Measurements from ENCODE around the gene PTTG1IP.
A peak's percentile ranks its signal among the peaks of the same experiment; 100 is the strongest.

Gene PTTG1IP

DNA sequence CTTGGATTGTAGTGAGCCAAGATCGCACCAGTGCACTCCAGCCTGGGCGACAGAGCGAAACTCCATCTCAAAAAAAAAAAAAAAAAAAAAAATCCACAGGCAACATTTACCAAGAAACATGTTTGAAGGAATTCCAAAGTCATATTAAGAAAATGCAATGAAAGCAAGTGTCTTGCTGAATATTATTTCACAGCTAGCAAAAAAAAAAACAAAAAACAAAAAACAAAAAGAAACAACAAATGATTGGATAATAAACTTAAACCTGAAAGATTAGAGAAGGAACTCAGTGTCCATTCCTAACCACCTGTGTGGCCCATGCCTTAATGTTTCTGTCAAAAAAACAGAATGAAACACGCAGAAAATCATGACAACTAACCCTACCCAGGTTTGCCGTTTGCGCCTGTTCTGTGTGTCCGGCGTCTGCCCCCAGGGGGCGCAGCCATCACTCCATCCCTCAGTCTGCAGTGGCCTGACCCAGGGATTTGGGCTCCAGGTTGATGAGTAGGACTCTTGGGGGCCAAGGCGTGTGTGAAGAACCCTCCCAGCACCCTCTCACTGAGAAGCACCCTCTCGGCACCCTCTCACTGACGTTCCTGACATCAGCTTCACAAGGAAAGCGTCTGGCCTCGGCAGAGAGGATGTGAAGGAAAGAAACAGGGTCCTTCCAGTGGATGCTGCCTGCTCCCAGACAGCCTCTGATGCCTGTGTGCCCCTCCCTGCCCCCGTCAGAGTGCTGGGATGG, 19.2 kb upstream of the PTTG1IP start:
- Mint-ChIP-seq H3K4me1 (peaks cover 15% of the 10 kb centered on the region), H3K9me3 (no peaks in the 10 kb centered on the region), H3K27ac (no peak overlapping the region), H3K27me3 (no peaks in the 10 kb centered on the region), H3K4me3 (no peak overlapping the region)
- DNase-seq = peak; percentile 72 to 74
- peak; percentile 75 for ATAC-seq

DNA sequence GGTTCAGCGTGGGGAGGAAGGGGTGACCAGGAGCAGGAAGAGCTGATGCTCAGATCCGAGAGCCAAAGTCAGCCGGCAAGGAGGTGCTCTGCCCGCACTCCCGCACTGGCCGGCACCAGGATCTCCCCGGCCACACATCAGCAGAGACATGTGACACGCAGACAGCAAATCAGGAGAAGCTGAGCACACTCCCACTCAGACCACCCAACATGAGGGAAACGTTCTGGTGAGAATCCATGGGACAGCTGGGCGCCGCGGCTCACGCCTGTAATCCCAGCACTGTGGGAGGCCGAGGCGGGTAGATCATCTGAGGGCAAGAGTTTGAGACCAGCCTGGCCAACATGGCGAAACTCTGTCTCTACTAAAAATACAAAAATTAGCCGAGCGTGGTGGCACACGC, 18.6 kb upstream of the PTTG1IP start:
- no peaks in the 10 kb centered on the region for H3K27me3 Mint-ChIP-seq
- H3K27ac Mint-ChIP-seq = peak overlapping the region; percentile 14 to 59
- no peak for DNase-seq
- ATAC-seq = no peak
- no peaks in the 10 kb centered on the region for H3K9me3 Mint-ChIP-seq
- H3K4me1 Mint-ChIP-seq = peaks cover 20% of the 10 kb centered on the region
- H3K4me3 Mint-ChIP-seq = no peak overlapping the region

DNA sequence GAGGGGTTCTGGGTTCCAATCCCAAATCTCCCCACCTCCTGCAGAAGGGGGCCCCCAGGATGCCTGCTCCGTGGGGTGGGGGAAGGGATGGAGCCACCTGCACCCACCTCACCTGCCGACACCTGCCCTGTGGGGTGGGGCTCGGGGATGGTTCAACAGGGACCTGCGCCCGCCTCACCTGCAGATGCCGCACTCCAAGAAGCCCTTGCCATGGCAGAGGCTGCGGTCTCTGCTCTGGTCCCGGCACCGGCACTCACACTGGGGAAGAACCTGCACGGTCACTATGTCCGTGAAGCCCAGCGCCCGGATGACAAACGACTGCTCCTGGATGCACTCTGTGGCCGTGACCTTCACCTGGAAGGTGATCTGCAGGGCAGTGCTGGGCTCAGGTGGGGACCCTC, 18.1 kb upstream of the PTTG1IP start:
- H3K27ac Mint-ChIP-seq = peak overlapping the region in 1 of 2 donors; percentile 34
- no peaks in the 10 kb centered on the region for H3K27me3 Mint-ChIP-seq
- ATAC-seq = no peak
- no peak for DNase-seq
- peaks cover 22% of the 10 kb centered on the region for H3K4me1 Mint-ChIP-seq
- no peaks in the 10 kb centered on the region for H3K9me3 Mint-ChIP-seq
- no peak overlapping the region for H3K4me3 Mint-ChIP-seq

DNA sequence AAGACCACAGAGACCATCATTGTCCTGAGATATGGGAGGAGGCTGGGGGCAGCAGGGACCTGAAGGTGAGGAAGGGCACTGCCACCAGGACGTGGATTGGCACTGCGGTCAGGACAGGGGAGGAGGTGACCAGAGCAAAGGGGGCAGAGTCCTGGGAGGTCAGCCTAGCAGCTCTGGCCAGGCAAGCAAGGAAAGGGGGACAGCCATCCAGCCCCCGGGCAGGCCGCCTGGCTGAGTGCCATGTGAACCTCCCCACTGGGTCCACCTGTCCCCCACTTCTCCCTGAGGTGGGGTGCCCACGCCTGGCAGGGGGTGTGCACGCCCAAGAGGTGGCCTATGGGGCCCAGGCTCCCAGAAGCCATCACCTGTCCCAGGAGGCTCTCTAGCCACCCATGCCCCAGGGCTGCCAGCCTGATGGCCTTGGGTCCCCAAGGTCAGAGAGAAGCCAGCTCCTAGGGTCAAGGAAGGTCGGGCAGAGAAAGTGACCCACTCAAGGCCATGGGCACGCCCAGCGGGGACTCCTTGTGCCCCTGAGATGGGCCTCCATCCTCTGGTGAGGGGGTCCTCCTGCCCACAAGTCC, 17.6 kb upstream of the PTTG1IP start:
- peaks cover 28% of the 10 kb centered on the region for H3K4me1 Mint-ChIP-seq
- no peaks in the 10 kb centered on the region for H3K9me3 Mint-ChIP-seq
- no peak overlapping the region for H3K4me3 Mint-ChIP-seq
- H3K27me3 Mint-ChIP-seq = no peaks in the 10 kb centered on the region
- ATAC-seq (no peak), DNase-seq (no peak)
- peak overlapping the region; percentile 69 to 86 for H3K27ac Mint-ChIP-seq

DNA sequence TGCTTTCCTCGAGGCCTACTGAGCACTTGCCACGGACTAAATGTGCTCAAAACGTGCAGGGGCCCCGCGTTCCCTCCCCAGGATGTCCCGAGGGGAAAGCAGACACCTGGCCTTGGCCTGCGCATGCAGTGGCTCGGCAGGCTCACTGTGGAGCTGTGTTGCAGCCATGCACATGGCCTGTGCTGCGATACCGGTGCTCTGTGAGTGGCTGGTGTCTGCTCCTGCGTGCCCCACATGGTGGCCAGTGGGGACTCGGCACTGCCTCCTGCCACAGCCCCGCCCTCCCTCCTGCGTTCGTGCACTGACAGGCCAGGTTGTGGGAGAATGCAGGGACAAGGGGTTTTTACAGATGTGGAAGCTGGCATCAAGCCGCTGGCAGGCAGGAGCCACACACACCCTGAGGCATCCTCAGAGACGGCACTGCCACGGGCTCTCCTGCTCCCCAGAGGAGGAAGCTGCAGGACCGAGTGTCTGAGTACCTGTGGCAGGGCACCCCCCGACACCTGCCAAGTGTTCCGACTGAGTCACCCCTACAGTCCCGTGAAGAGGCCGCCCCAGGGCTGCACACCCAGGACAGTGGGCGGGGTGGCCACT, 16.9 kb upstream of the PTTG1IP start:
- DNase-seq (no peak), ATAC-seq (no peak)
- no peaks in the 10 kb centered on the region for H3K27me3 Mint-ChIP-seq
- H3K27ac Mint-ChIP-seq = peak overlapping the region in 1 of 2 donors; percentile 67
- peaks cover 29% of the 10 kb centered on the region for H3K4me1 Mint-ChIP-seq
- H3K4me3 Mint-ChIP-seq = no peak overlapping the region
- H3K9me3 Mint-ChIP-seq = no peaks in the 10 kb centered on the region

DNA sequence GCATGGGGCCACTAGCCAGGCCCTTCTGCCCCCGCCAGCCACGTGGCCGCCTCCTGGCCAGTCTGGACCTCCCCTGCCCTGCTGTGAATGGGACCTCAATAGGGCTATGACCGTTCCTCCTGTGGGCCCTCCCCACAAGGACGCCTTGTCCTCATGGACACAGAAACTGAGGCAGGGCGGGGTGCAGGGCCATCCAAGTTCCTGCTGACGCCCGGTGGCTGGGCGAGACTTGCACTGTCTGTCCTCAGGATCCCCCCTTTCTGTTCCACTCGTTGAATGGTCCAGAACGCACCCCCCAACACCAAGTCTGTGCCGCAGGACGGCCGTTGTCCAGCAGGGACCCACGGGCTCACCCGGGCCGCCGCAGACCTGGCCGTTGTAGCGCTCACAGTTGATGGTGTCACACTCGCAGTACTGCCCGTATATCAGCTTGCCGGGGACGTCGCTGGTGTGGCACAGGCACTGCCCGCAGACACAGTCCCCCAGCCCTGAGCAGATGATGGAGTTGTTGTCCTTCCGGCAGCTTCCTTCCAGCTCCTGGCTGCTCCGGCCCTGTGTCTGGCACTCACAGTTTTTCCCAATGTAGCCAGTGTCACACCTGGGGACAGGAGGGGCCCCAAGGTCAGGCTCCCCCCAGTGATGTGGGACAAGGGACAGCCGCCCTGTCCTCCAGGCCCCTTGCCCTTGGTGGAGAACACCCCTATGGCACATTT, 16.3 kb upstream of the PTTG1IP start:
- Mint-ChIP-seq H3K27ac (peak overlapping the region in 1 of 2 donors; percentile 67), H3K4me3 (no peak overlapping the region)
- DNase-seq = no peak

DNA sequence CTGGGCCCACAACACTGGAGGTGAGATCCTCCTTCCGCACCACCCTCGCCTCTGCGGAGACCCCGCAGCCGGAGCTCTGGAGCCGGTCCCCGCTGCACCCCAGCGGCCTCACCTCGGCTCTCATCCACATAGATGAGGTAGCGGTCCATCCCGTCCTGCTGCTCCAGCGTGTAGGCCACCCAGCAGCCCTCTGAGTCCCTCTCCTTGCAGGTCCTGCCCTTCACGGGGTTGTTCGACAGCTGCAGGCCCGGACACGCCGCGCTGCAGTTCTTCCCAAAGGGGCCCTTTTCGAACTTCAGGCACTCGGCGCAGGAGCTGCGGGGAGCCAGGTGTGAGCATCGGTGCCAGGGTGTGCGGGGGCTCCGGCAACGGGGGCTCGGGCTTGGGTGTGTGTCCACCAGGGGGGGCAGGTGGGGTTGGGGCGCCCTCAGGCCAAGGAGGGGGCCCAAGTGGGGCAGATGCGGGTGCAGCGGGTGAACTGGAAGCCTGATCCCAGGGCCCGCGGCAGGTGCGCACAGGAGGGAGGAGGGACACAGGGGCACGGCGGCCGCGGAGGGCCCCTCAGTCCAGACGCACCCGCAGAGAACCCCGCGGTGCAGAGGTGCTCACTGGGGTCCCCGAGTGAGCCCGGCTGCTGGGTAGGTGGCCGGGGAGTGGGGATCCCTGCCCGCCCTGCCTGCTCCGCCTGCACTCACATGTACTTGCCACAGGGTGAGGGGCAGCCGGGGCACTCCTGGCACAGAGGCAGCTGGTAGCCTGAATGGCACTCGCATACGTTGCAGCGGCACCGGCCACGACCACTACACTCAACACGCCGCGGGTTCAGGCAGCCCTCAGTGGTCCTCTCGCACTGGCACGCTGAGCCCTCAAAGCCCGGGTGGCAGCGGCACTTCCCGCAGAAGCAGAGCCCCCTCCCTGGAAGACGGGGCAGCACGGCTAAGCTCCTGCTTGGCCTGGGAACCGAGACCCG, 15.4 kb upstream of the PTTG1IP start:
- H3K27ac Mint-ChIP-seq = no peak overlapping the region
- peaks cover 29% of the 10 kb centered on the region for H3K4me1 Mint-ChIP-seq
- H3K9me3 Mint-ChIP-seq = no peaks in the 10 kb centered on the region
- ATAC-seq (peak; percentile 39), DNase-seq (no peak)
- H3K27me3 Mint-ChIP-seq = no peaks in the 10 kb centered on the region
- H3K4me3 Mint-ChIP-seq = no peak overlapping the region

More for the DNA sequence above, 16.3 kb upstream of the PTTG1IP start:
- peaks cover 29% of the 10 kb centered on the region for H3K4me1 Mint-ChIP-seq
- no peaks in the 10 kb centered on the region for H3K27me3 Mint-ChIP-seq
- H3K9me3 Mint-ChIP-seq = no peaks in the 10 kb centered on the region
- ATAC-seq = no peak

DNA sequence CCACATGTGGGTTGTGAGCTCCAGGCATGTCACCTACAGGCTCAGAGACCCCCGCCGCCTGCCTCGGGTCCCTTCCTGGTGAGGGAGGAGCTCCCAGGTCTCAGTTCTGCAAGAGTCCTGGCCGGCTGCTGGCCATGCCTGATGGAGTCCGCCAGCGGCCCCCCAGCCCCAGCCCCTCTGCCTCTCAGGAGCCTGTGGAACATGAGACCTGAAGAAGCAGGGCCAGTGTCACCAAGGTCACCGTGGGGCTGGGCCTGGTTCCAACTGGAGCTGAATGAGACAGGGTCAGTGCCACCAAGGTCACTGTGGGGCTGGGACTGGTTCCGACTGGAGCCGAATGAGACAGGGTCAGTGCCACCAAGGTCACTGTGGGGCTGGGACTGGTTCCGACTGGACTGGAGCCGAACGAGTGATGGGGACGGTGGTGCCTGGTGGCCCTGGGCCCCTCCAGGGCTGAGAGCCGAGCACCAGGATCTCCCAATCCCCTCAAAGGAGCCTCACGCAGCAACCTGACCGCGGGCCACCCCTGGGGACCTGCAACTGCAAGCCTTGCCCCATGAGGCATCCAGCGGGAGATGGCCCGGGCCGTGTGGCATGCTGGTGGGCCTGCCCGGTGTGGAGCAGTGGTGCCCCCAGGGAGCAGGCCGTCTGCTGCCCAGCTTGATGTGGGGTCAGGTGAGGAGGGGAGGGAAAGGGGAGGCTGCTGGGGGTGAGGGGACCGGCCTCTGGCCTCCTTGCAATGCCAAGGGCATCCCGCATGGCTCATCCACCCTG, 14.5 kb upstream of the PTTG1IP start:
- no peaks in the 10 kb centered on the region for H3K9me3 Mint-ChIP-seq
- peak overlapping the region in 1 of 2 donors; percentile 82 for H3K27ac Mint-ChIP-seq
- H3K4me3 Mint-ChIP-seq = no peak overlapping the region
- no peak for DNase-seq
- no peak for ATAC-seq
- H3K4me1 Mint-ChIP-seq = peaks cover 28% of the 10 kb centered on the region
- no peaks in the 10 kb centered on the region for H3K27me3 Mint-ChIP-seq

DNA sequence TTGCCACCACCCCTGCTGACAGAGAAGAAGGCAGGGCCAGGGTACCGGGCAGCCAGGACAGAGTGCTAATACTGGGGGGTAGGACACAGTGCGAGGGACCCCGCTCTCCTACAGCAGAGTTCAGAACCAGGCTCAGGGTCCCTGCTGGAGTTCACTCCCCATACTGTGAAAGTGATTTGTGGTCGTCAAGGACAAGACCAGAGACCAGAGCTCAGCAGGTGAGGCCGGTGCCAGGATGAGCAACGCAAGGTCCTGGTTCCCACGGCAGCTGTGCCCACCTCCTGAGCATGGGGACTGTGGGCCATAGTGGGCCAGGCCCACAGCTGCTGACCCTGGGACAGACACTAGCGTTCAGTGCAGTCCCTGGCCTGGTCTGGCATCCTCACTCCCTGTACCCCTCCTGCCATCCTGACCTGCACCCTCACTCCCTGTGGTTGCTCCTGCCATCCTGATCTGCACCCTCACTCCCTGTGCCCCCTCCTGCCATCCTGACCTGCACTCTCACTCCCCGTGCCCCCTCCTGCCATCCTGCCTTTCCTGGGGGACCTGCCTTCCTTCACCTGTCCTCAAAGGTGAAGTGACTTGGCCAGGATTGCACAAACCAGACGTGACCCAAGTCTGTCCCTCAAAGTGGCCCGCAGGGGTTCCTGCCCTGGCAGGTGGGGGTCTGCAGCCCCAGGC, 13.8 kb upstream of the PTTG1IP start:
- ATAC-seq (no peak), DNase-seq (no peak)
- no peaks in the 10 kb centered on the region for H3K27me3 Mint-ChIP-seq
- no peak overlapping the region for H3K4me3 Mint-ChIP-seq
- H3K9me3 Mint-ChIP-seq = no peaks in the 10 kb centered on the region
- H3K27ac Mint-ChIP-seq = peak overlapping the region in 1 of 2 donors; percentile 86
- peaks cover 26% of the 10 kb centered on the region for H3K4me1 Mint-ChIP-seq

DNA sequence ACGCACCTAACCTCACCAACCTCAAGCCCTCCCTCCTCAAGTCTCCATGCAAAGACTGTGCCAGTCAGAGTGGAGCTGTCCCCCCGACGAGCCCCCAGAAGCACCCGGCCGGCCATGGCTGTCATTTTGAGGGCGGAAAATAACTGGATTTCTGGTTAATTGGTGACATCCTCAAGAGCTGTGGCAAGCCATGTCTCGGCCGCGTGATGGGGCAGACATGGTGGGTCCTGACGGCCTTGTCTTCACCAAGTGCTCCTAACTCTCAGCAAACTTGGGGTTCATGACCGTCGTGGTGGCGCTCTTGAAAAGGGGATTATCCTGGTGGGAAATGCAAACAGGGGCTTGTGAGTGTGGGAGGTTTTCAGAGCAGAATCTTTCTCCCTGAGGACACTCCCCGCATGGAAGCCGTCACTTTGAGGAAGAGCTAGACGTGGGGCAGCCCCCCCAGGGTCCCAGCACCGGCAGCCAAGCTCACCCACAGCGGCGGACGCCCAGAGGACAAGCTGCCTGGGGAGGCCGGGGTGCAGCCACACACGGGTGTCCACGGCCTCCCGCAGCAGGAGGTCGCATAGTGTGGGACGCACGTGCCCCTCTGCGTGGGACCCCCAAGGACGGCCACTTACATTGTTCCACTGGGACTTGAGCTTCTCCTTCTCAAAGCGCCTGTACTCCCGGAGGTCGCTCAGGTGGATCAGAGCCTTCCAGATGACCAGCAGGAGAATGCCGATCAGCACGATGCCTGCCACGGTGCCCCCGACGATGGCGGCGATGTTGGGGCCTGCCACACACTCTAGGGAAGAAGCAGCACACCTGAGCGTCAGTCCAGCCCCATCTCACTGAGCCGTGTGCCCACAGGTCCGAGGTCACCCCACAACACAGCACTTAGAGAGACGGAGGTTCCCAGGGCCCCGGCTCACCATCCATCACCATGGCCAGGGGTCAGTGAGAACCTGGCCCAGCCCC, 12.9 kb upstream of the PTTG1IP start:
- Mint-ChIP-seq H3K9me3 (no peaks in the 10 kb centered on the region), H3K27me3 (no peaks in the 10 kb centered on the region), H3K27ac (peak overlapping the region in 1 of 2 donors; percentile 86), H3K4me1 (peaks cover 31% of the 10 kb centered on the region), H3K4me3 (no peak overlapping the region)
- DNase-seq (no peak), ATAC-seq (no peak)

DNA sequence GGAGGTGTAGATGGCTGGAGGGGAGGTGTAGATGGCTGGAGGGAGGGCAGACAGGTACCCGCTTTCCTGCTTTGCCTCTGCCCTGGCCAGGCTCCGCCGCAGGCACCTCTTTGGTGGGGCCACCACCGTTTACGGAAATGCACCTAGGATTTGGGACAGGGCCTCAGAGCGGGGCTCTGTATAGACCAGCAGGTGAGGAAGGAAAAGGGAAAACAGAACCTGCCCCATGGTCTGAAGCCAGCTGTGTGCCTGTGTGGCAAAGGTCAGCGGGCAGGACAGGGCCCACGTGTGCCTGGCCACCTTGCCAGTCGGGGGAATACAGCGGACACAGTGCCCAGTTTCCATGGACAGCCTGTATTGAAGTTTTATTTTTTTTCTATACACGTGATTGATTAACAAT, 12.1 kb upstream of the PTTG1IP start:
- Mint-ChIP-seq H3K4me1 (peaks cover 38% of the 10 kb centered on the region), H3K4me3 (peak overlapping the region in 1 of 2 donors; percentile 39), H3K27me3 (no peaks in the 10 kb centered on the region), H3K9me3 (no peaks in the 10 kb centered on the region), H3K27ac (peak overlapping the region in 1 of 2 donors; percentile 74)
- DNase-seq = no peak
- no peak for ATAC-seq

DNA sequence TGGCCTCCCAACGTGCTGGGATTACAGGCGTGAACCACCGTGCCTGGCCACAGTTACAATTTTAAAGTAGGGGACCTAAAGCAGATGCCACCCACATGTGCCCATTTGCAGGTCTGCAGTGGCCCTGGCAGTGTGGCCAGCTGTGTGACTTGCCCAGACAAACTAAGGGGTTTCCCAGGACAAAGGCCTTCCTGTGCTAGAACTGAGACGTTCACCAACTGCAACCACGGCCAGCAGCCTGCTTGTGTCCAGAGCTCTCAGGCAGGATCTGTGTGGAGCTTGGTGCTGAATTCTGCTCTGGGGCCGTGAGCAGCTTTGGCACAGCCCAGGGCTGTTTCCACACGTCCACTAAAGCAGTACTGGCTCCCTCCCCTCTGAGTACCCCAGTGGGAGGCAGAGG, 10.6 kb upstream of the PTTG1IP start:
- no peak for DNase-seq
- Mint-ChIP-seq H3K9me3 (no peaks in the 10 kb centered on the region), H3K27ac (peak overlapping the region in 1 of 2 donors; percentile 57)

DNA sequence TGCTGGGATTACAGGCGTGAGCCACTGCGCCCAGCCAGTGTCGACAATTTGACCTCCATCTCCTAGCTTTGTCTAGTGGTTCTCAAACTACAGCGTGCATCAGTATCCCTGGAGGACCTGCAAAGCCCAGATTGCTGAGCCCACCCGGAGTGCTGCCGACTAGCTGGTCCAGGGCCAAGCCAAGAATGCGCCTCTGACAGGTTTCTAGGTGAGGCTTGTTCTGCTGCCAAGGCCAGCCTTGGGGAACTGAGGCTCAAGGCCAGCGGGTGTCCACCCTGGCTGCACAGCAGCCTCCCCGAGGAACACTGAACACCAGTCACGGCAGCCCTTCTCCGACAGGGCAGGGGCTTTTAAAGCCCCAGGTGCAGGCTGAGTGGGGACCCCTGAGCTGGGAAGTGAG, 9.8 kb upstream of the PTTG1IP start:
- Mint-ChIP-seq H3K27ac (no peak overlapping the region), H3K4me3 (no peak overlapping the region), H3K4me1 (peaks cover 41% of the 10 kb centered on the region), H3K27me3 (no peaks in the 10 kb centered on the region), H3K9me3 (no peaks in the 10 kb centered on the region)
- DNase-seq = no peak
- no peak for ATAC-seq

More for the DNA sequence above, 10.6 kb upstream of the PTTG1IP start:
- Mint-ChIP-seq H3K4me3 (no peak overlapping the region), H3K4me1 (peaks cover 41% of the 10 kb centered on the region), H3K27me3 (no peaks in the 10 kb centered on the region)
- peak; percentile 11 for ATAC-seq
